Measurements from ENCODE around the gene REG4. TPM values are rescaled to one million over a fixed set of nuclear protein-coding genes. Genes with fewer than 3 reads are reported as not detected.
"Not testable (repeated sequence)": the region's sequence is repeated elsewhere in the genome, so short reads cannot be mapped to it uniquely, and the experiment has no call there.

REG4 gene
- total RNA-seq (not detected), polyA plus RNA-seq (ENCODE audit: insufficient read depth, low read depth, low replicate concordance) (0.34 TPM)
- long read RNA-seq, donor 1, result 0 reads
- long read RNA-seq, donor 2, result 0 reads
- long read RNA-seq, donor 3, partial matches to known transcripts, result 0 of 2 reads
- long read RNA-seq, donor 3, other reads (novel, unspliced or antisense), result 0 of 2 reads
- long read RNA-seq, donor 4, result 0 reads
- long read RNA-seq, donor 5, result 0 reads
- long read RNA-seq, donor 6, result 0 reads
- long read RNA-seq, donor 7, result 0 reads
- long read RNA-seq, donor 8, result 0 reads
- long read RNA-seq, donor 9, result 0 reads
- long read RNA-seq, donor 10, partial matches to known transcripts, result 0 of 1 reads
- long read RNA-seq, donor 10, other reads (novel, unspliced or antisense), result 0 of 1 reads

GRCh38 chr1:119811387-119811786 lies at the start of gene REG4:
TSS of gene REG4 (minus strand) at chr1:119811460. CDS start at chr1:119808769, 2,691 bp downstream.
- Histone ChIP-seq H3K9me3 (ENCODE audit: control insufficient read depth in 2 of 3, insufficient read depth in 1 of 3, low read length in 3 of 3) (no peaks in the 10 kb centered on the region), H3K27ac (ENCODE audit: low read depth in 2 of 2, low read length in 2 of 2) (no peak within 1 kb of the TSS)
- no peak for FAIRE-seq

GRCh38 chr1:119859647-119860046 lies 48.4 kb upstream of the REG4 start:
- no peak overlapping the region for H3K9ac ChIP-seq (ENCODE audit: low read length in 3 of 3)
- H3K27me3 ChIP-seq (ENCODE audit: control insufficient read depth, insufficient read depth, low read length), result no peaks in the 10 kb centered on the region
- no peak overlapping the region for H3K4me3 ChIP-seq (ENCODE audit: low read length in 3 of 3)
- DNase-seq, result no peak
- no peaks in the 10 kb centered on the region for H3K4me1 ChIP-seq (ENCODE audit: control insufficient read depth in 2 of 3, insufficient read depth in 2 of 3, low read depth in 1 of 3, low read length in 3 of 3)
- H3K27ac ChIP-seq (ENCODE audit: low read depth in 2 of 2, low read length in 2 of 2), result no peak overlapping the region
- no peaks in the 10 kb centered on the region for H3K9me3 ChIP-seq (ENCODE audit: control insufficient read depth in 2 of 3, insufficient read depth in 1 of 3, low read length in 3 of 3)
- no peaks in the 10 kb centered on the region for H3K36me3 ChIP-seq (ENCODE audit: control insufficient read depth in 2 of 3, insufficient read depth in 3 of 3, low read length in 3 of 3)
- FAIRE-seq, result no peak
- intact Hi-C loops (cut with DNase I), result no loop called here
- no peak for TF ChIP-seq CTCF (IDR thresholded peaks at IDR 0.05; ENCODE audit: borderline replicate concordance, extremely low read depth, insufficient read depth)

More at GRCh38 chr1:119811387-119811786, at the start of gene REG4:
- Histone ChIP-seq H3K36me3 (ENCODE audit: control insufficient read depth in 2 of 3, insufficient read depth in 3 of 3, low read length in 3 of 3) (no peaks in the 10 kb centered on the region), H3K9ac (ENCODE audit: low read length in 3 of 3) (no peak within 1 kb of the TSS), H3K4me3 (ENCODE audit: low read length in 3 of 3) (no peak within 1 kb of the TSS), H3K4me1 (ENCODE audit: control insufficient read depth in 2 of 3, insufficient read depth in 2 of 3, low read depth in 1 of 3, low read length in 3 of 3) (no peaks in the 10 kb centered on the region), H3K27me3 (ENCODE audit: control insufficient read depth, insufficient read depth, low read length) (no peaks in the 10 kb centered on the region)
- DNase-seq, result no peak
- intact Hi-C loops (cut with DNase I), result no loop called here
- TF ChIP-seq CTCF (IDR thresholded peaks at IDR 0.05; ENCODE audit: borderline replicate concordance, extremely low read depth, insufficient read depth), result no peak

- H3K27ac ChIP-seq (ENCODE audit: low read depth in 2 of 2, low read length in 2 of 2); H3K36me3 ChIP-seq (ENCODE audit: control insufficient read depth in 2 of 3, insufficient read depth in 3 of 3, low read length in 3 of 3); DNase-seq; H3K4me3 ChIP-seq (ENCODE audit: low read length in 3 of 3); H3K9ac ChIP-seq (ENCODE audit: low read length in 3 of 3); H3K27me3 ChIP-seq (ENCODE audit: control insufficient read depth, insufficient read depth, low read length); H3K4me1 ChIP-seq (ENCODE audit: control insufficient read depth in 2 of 3, insufficient read depth in 2 of 3, low read depth in 1 of 3, low read length in 3 of 3); FAIRE-seq; H3K9me3 ChIP-seq (ENCODE audit: control insufficient read depth in 2 of 3, insufficient read depth in 1 of 3, low read length in 3 of 3); intact Hi-C loops (cut with DNase I): not testable (repeated sequence)
Observed at GRCh38 chr1:119858556-119859214, 47.4 kb upstream of the REG4 start.

GRCh38 chr1:119858126-119858525 lies 46.9 kb upstream of the REG4 start:
- no peaks in the 10 kb centered on the region for H3K9me3 ChIP-seq (ENCODE audit: control insufficient read depth in 2 of 3, insufficient read depth in 1 of 3, low read length in 3 of 3)
- no peak for DNase-seq
- H3K9ac ChIP-seq (ENCODE audit: low read length in 3 of 3), result no peak overlapping the region
- intact Hi-C loops (cut with DNase I), result no loop called here
- no peaks in the 10 kb centered on the region for H3K4me1 ChIP-seq (ENCODE audit: control insufficient read depth in 2 of 3, insufficient read depth in 2 of 3, low read depth in 1 of 3, low read length in 3 of 3)
- no peaks in the 10 kb centered on the region for H3K36me3 ChIP-seq (ENCODE audit: control insufficient read depth in 2 of 3, insufficient read depth in 3 of 3, low read length in 3 of 3)
- no peaks in the 10 kb centered on the region for H3K27me3 ChIP-seq (ENCODE audit: control insufficient read depth, insufficient read depth, low read length)
- no peak overlapping the region for H3K4me3 ChIP-seq (ENCODE audit: low read length in 3 of 3)
- H3K27ac ChIP-seq (ENCODE audit: low read depth in 2 of 2, low read length in 2 of 2), result no peak overlapping the region
- no peak for FAIRE-seq
- no peak for TF ChIP-seq CTCF (IDR thresholded peaks at IDR 0.05; ENCODE audit: borderline replicate concordance, extremely low read depth, insufficient read depth)

Data from kidney (tissue), 22 donors.